Lower lobe of right lung (tissue), 2 donors: ENCODE data around the gene FAM180A. TPM values are rescaled to one million over a fixed set of nuclear protein-coding genes. Genes with fewer than 3 reads are reported as not detected.

Source experiments
- ATAC-seq, 2 donors: fragments of 200-7000 bp; cut with Tn5 transposase; one replicate each; pipeline ENCODE4 v1.9.1; 2020 to 2022; ENCODE audit warnings: mild to moderate bottlenecking in 2 of 2, moderate library complexity in 2 of 2
- DNase-seq: peaks from one replicate; pipeline ENCODE4 v3.0.0-alpha.2; 2020
- H3K27ac ChIP-seq: fragments of 200-600 bp; one replicate; pipeline ENCODE4 v1.8.0; 2022
- H3K27me3 ChIP-seq: fragments of 200-600 bp; one replicate; pipeline ENCODE4 v1.8.0; 2022; ENCODE audit warnings: low read depth
- H3K36me3 ChIP-seq: fragments of 200-600 bp; one replicate; pipeline ENCODE4 v1.8.0; 2022; ENCODE audit warnings: mild to moderate bottlenecking
- H3K4me1 ChIP-seq: fragments of 200-600 bp; one replicate; pipeline ENCODE4 v1.8.0; 2022
- H3K4me3 ChIP-seq: fragments of 200-600 bp; one replicate; pipeline ENCODE4 v1.8.0; 2022; ENCODE audit warnings: mild to moderate bottlenecking
- H3K9me3 ChIP-seq: fragments of 200-600 bp; one replicate; pipeline ENCODE4 v1.8.0; 2022
- CTCF ChIP-seq: fragments of 200-600 bp; IDR thresholded peaks from one replicate; pipeline ENCODE4 v1.8.0; 2022; ENCODE audit warnings: antibody characterized with exemption, mild to moderate bottlenecking
- intact Hi-C: fragments of 100-400 bp; cut with DNase I; formaldehyde crosslinking; loops from one replicate; pipeline ENCODE4 v1.11.0; 2022
- total RNA-seq: library from RNA; stranded (reverse); fragmentation: NEBNext Ultra II Directional; extraction: Animal tissue kit (Norgen Biotek cat#: 25700); gene quantifications from one replicate; pipeline ENCODE4 v1.2.1, GENCODE V29; 2021
- donor health status: DM: no; HTN: yes; CAD: no; lungs with severe emphysema.

FAM180A gene
- total RNA-seq, 1 donor from 2014 or later = 3.0 TPM

GRCh38 chr7:135721198-135721820 is 27.3 kb downstream of the FAM180A start:
- intact Hi-C loops = no loop called here
- DNase-seq = no peak
- H3K27ac ChIP-seq = no peak overlapping the region

GRCh38 chr7:135719688-135720087 is 28.9 kb downstream of the FAM180A start:
- H3K27me3 ChIP-seq = no peaks in the 10 kb centered on the region
- ATAC-seq (no peak), DNase-seq (no peak)
- no peak overlapping the region for H3K27ac ChIP-seq
- intact Hi-C loops = no loop called here
- TF ChIP-seq CTCF = no peak
- no peaks in the 10 kb centered on the region for H3K4me1 ChIP-seq
- H3K4me3 ChIP-seq = no peak overlapping the region
- no peaks in the 10 kb centered on the region for H3K9me3 ChIP-seq
- H3K36me3 ChIP-seq = no peaks in the 10 kb centered on the region

More at GRCh38 chr7:135721198-135721820, 27.3 kb downstream of the FAM180A start:
- Histone ChIP-seq H3K4me3 (no peak overlapping the region), H3K27me3 (no peaks in the 10 kb centered on the region), H3K9me3 (no peaks in the 10 kb centered on the region), H3K36me3 (no peaks in the 10 kb centered on the region), H3K4me1 (no peaks in the 10 kb centered on the region)
- no peak for ATAC-seq
- no peak for TF ChIP-seq CTCF

GRCh38 chr7:135718794-135719437 is 29.7 kb downstream of the FAM180A start:
- Histone ChIP-seq H3K36me3 (no peaks in the 10 kb centered on the region), H3K4me3 (no peak overlapping the region), H3K27ac (no peak overlapping the region), H3K27me3 (no peaks in the 10 kb centered on the region), H3K9me3 (no peaks in the 10 kb centered on the region), H3K4me1 (no peaks in the 10 kb centered on the region)
- DNase-seq (no peak), ATAC-seq (no peak)
- intact Hi-C loops = no loop called here
- no peak for TF ChIP-seq CTCF

GRCh38 chr7:135718219-135718618 is 30.4 kb downstream of the FAM180A start:
- TF ChIP-seq CTCF = no peak

GRCh38 chr7:135717693-135718092 is 30.9 kb downstream of the FAM180A start:
- intact Hi-C loops = no loop called here
- Histone ChIP-seq H3K27me3 (no peaks in the 10 kb centered on the region), H3K4me1 (no peaks in the 10 kb centered on the region), H3K36me3 (no peaks in the 10 kb centered on the region), H3K27ac (no peak overlapping the region), H3K4me3 (no peak overlapping the region), H3K9me3 (no peaks in the 10 kb centered on the region)
- no peak for TF ChIP-seq CTCF
- no peak for ATAC-seq
- DNase-seq = no peak

More at GRCh38 chr7:135718219-135718618, 30.4 kb downstream of the FAM180A start:
- no peak overlapping the region for H3K4me3 ChIP-seq
- H3K36me3 ChIP-seq = no peaks in the 10 kb centered on the region
- no peak overlapping the region for H3K27ac ChIP-seq
- no peaks in the 10 kb centered on the region for H3K4me1 ChIP-seq
- ATAC-seq (no peak), DNase-seq (no peak)
- intact Hi-C loops = no loop called here
- no peaks in the 10 kb centered on the region for H3K9me3 ChIP-seq
- H3K27me3 ChIP-seq = no peaks in the 10 kb centered on the region
